A549 (cell line): ENCODE results near the gene EYA3.

Experiments used
- EP300 ChIP-seq, 2 experiments: fragments of >200 bp; sonication (Bioruptor Twin); formaldehyde crosslinking; IDR thresholded peaks; 2 replicates in 1 of 2; 3 replicates in 1 of 2; pipeline ENCODE4 v1.6.1; 2016 to 2017
- GATA3 ChIP-seq: IDR thresholded peaks from 2 replicates; pipeline ENCODE4 v1.6.1; 2012; ENCODE audit warnings: borderline replicate concordance
- JUNB ChIP-seq: fragments of >200 bp; sonication (Bioruptor Twin); formaldehyde crosslinking; IDR thresholded peaks from 2 replicates; pipeline ENCODE4 v1.6.1; 2016
- MYC ChIP-seq: IDR thresholded peaks from 2 replicates; pipeline ENCODE4 v1.6.1; 2012; ENCODE audit warnings: mild to moderate bottlenecking, inconsistent platforms, low read length, improper control_type of control experiment, borderline replicate concordance
- NFE2L2 ChIP-seq: fragments of 150-350 bp; conservative IDR thresholded peaks from 2 replicates; pipeline ENCODE4 v1.6.1; 2014; ENCODE audit warnings: low read length
- PHF8 ChIP-seq: fragments of 200-600 bp; sonication (generic); IDR thresholded peaks from 2 replicates; pipeline ENCODE4 v1.6.1; 2016; ENCODE audit warnings: low read depth, mild to moderate bottlenecking, antibody characterized with exemption, moderate library complexity, borderline replicate concordance
- POLR2A ChIP-seq: IDR thresholded peaks from 2 replicates; pipeline ENCODE4 v1.6.1; 2012; ENCODE audit warnings: mild to moderate bottlenecking, low read length
- POLR2AphosphoS2 ChIP-seq: conservative IDR thresholded peaks from 2 replicates; pipeline ENCODE4 v1.6.1; 2012; ENCODE audit warnings: low read length, improper control_type of control experiment, inconsistent platforms
- RAD21 ChIP-seq, 2 experiments: fragments of >200 bp in 1 of 2; sonication (Bioruptor Twin) in 1 of 2; formaldehyde crosslinking in 1 of 2; IDR thresholded peaks in 1 of 2; conservative IDR thresholded peaks in 1 of 2; 2 replicates in 1 of 2; 3 replicates in 1 of 2; pipeline ENCODE4 v1.6.1; 2012 to 2018; ENCODE audit warnings: inconsistent platforms in 1 of 2
- RFX5 ChIP-seq: fragments of 450-650 bp; IDR thresholded peaks from 2 replicates; pipeline ENCODE4 v1.7.1; 2014; ENCODE audit warnings: antibody characterized with exemption, mild to moderate bottlenecking, moderate library complexity
- SMC3 ChIP-seq: fragments of >200 bp; sonication (Bioruptor Twin); formaldehyde crosslinking; IDR thresholded peaks from 3 replicates; pipeline ENCODE4 v1.6.1; 2018; ENCODE audit warnings: inconsistent platforms
- ZC3H11A ChIP-seq: fragments of 450-650 bp; IDR thresholded peaks from 2 replicates; pipeline ENCODE4 v1.6.1; 2014; ENCODE audit warnings: antibody characterized with exemption, mild to moderate bottlenecking
- ZFP36 ChIP-seq: fragments of 450-650 bp; IDR thresholded peaks from 2 replicates; pipeline ENCODE4 v1.6.1; 2014; ENCODE audit warnings: borderline replicate concordance; ENCODE audit not compliant: partially characterized antibody
- TF ChIP-seq, protein P1 (sequence below): fragments of >200 bp; sonication (Bioruptor Twin); formaldehyde crosslinking; IDR thresholded peaks from 3 replicates; pipeline ENCODE4 v1.5.1; 2016

DNA sequence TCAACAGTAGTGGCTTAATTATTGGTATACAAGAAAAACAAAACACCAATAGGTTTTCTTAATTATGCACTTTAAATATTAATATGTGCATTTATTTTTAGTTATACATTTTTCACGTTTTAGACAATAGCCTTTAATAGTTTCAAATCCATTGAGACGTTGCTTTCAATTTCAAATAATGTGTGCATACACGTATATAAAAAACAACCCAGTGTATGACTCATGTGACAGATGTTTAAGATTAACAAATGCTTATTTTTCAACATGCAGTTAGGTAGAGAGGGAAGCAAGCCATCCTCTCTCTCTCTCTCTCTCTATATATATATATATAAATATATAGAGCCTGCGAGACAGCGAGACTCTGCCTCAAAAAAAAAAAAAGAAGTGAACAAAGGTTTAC is 24.3 kb downstream of the EYA3 start:
- TF ChIP-seq POLR2A = no peak
- no peak for TF ChIP-seq SMC3
- no peak for TF ChIP-seq PHF8
- TF ChIP-seq, protein P1, sequence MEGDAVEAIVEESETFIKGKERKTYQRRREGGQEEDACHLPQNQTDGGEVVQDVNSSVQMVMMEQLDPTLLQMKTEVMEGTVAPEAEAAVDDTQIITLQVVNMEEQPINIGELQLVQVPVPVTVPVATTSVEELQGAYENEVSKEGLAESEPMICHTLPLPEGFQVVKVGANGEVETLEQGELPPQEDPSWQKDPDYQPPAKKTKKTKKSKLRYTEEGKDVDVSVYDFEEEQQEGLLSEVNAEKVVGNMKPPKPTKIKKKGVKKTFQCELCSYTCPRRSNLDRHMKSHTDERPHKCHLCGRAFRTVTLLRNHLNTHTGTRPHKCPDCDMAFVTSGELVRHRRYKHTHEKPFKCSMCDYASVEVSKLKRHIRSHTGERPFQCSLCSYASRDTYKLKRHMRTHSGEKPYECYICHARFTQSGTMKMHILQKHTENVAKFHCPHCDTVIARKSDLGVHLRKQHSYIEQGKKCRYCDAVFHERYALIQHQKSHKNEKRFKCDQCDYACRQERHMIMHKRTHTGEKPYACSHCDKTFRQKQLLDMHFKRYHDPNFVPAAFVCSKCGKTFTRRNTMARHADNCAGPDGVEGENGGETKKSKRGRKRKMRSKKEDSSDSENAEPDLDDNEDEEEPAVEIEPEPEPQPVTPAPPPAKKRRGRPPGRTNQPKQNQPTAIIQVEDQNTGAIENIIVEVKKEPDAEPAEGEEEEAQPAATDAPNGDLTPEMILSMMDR = no peak
- TF ChIP-seq NFE2L2 = no peak
- TF ChIP-seq RFX5 = no peak
- no peak for TF ChIP-seq JUNB
- no peak for TF ChIP-seq ZFP36
- TF ChIP-seq RAD21 (conservative IDR thresholded peaks at IDR 0.05 in 1 of 2, IDR thresholded peaks at IDR 0.05 in 1 of 2) = no peak
- no peak for TF ChIP-seq GATA3
- no peak for TF ChIP-seq ZC3H11A
- TF ChIP-seq MYC = no peak
- TF ChIP-seq EP300 (IDR thresholded peaks at IDR 0.05) = no peak
- no peak for TF ChIP-seq POLR2AphosphoS2
